Fibroblast of the aortic adventitia (primary cell): ENCODE data around the gene CELF1. TPM values are rescaled to one million over a fixed set of nuclear protein-coding genes. Genes with fewer than 3 reads are reported as not detected.
"Not testable (repeated sequence)": the region's sequence is repeated elsewhere in the genome, so short reads cannot be mapped to it uniquely, and the experiment has no call there.

Source experiments
- DNase-seq: peaks from one replicate; pipeline ENCODE4 v3.0.0-alpha.2; 2010; ENCODE audit warnings: low read depth
- H3K4me3 ChIP-seq: 2 replicates; pipeline ENCODE4 v1.5.1; 2011; ENCODE audit warnings: low read depth, mild to moderate bottlenecking, control low read depth, low read length, moderate library complexity
- CTCF ChIP-seq: IDR thresholded peaks from 2 replicates; pipeline ENCODE4 v1.5.1; 2011; ENCODE audit warnings: mild to moderate bottlenecking, low read length, control low read depth, inconsistent platforms; ENCODE audit not compliant: insufficient read depth
- total RNA-seq: library from RNA; depleted of rRNA; stranded (reverse); fragments of >200 nt; gene quantifications from 2 replicates; pipeline ENCODE4 v1.2.3, GENCODE V29; 2012; ENCODE audit warnings: low replicate concordance

Gene CELF1
- total RNA-seq, 1 donor = 103 TPM

GRCh38 chr11:47532597-47533213, 20.2 kb downstream of the CELF1 start:
- TF ChIP-seq CTCF = no peak
- DNase-seq = no peak
- no peak overlapping the region for H3K4me3 ChIP-seq

DNA sequence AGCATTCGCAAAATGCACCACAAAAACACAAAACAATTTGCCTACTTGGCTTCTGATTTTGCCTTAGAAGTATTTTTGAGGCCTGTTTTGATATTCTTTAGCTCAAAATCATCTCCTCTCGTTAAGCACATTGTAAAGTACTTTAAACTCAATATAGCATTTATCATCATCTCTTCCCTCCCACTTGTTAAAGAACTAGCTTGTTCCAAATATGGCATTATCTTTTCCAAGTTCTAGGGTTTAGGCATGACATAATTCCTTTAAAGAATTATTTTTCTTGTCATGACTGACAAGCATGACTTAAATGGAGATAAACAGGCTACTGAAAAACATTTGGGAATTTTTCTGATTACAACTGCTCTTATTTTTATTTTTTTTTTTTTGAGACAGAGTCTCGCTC, 21.3 kb downstream of the CELF1 start:
- no peak for DNase-seq
- TF ChIP-seq CTCF = no peak
- H3K4me3 ChIP-seq = no peak overlapping the region

DNA sequence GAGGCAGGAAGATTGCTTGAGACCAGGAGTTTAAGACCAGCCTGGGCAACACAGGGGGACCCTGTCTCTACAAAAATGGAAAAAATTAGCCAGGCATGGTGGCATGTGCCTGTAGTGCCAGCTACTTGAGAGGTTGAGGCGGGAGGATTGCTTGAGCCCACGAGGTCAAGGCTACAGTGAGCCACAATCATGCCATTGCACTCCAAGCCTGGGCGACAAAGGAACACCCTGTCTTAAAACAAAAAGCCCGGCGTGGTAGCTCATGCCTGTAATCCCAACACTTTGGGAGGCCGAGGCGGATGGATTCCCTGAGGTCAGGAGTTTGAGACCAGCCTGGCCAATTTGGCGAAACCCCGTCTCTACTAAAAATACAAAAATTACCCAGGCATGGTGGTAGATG, 22.2 kb downstream of the CELF1 start:
- DNase-seq, H3K4me3 ChIP-seq: not testable (repeated sequence)

- TF ChIP-seq CTCF = no peak
- no peak for DNase-seq
- no peak overlapping the region for H3K4me3 ChIP-seq
Observed at GRCh38 chr11:47529951-47530350, 23.0 kb downstream of the CELF1 start.

GRCh38 chr11:47527186-47527585, 25.7 kb downstream of the CELF1 start:
- no peak for TF ChIP-seq CTCF
- no peak overlapping the region for H3K4me3 ChIP-seq
- no peak for DNase-seq

DNA sequence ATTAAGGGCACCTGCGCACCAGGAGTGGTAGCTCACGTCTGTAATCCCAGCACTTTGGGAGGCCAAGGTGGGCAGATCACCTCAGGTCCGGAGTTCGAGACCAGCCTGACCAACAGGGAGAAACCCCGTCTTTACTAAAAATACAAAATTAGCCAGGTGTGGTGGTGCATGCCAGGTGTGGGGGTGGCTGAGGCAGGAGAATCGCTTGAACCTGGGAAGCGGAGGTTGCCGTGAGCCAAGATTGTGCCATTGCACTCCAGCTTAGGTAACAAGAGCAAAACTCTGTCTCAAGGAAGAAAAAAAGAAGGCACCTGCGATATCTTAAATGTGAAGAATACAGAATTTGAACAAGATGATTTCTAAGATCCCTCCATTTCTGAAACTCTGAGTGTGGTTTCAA, 26.9 kb downstream of the CELF1 start:
- H3K4me3 ChIP-seq, DNase-seq: not testable (repeated sequence)

- H3K4me3 ChIP-seq = peak overlapping the region; percentile 38
- no peak for TF ChIP-seq CTCF
- DNase-seq = no peak
Observed at GRCh38 chr11:47524291-47524874, 28.5 kb downstream of the CELF1 start.
